ENCODE data around the gene KRT6B.
"Not testable (repeated sequence)": the region's sequence is repeated elsewhere in the genome, so short reads cannot be mapped to it uniquely, and the experiment has no call there.

The KRT6B gene

DNA sequence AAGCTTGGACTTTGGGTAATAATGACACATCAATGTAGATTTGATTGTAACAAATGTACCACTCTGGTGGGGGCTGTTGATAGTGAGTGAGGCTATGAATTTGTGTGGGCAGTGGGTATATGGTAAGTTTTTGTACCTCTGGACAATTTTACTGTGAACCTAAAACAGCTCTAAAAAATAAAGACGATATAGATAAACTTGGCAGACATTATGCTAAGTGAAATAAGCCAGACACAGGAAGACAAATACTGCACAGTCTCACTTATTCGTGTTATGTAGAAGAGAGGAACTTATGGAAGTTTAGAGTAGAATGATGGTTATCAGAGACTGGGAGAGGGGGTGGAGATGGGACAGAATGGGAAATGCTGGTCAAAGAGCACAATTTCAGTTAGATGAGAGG, 13.0 kb upstream of the KRT6B start:
- DNase-seq: no peak

- DNase-seq: no peak
Measured at GRCh38 chr12:52461693-52462092, 9.7 kb upstream of the KRT6B start.

- no peak for DNase-seq
Measured at GRCh38 chr12:52458861-52459260, 6.9 kb upstream of the KRT6B start.

GRCh38 chr12:52455821-52456220, 3.9 kb upstream of the KRT6B start:
- no peak for DNase-seq

GRCh38 chr12:52454411-52455201, 2.7 kb upstream of the KRT6B start:
- no peak for DNase-seq

DNA sequence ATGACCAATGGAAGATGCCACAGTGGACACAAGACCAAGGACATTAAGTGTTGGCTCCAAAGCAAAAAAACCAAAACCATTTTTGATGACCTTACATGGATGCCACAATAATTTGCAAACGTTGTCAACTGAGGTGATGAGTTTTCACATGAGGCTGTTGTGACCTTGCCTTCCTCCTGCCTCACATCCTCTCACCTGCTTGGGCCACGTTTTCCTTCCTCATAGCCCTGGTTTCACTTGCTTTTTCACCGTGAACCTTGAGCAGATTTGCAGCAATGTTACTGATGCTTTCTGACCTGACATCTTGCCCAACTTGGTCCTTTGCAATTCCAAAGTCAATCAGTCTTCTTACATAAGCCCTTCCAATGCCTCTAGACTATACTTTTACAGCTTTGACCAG, 3.7 kb downstream of the KRT6B start:
- DNase-seq: no peak

DNA sequence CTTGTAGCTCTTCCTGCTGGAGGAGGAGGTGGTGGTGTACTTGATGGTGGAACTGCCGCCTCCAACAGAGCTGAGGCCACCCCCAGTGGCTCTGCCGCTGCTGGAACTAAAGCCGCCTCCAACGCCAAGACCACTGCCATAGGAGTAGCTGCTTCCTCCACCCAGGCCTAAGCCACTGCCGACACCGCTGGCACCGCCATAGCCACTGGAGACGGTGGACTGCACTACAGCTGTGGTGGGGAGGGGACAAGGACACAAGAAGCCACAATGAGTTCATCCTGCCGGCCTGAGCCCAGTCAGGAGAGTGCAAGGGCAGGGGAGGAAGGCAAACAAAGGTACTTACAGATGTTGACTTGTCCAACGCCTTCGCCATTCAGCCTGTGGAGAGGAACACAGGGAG, 4.8 kb downstream of the KRT6B start:
- not testable (repeated sequence) for DNase-seq

DNA sequence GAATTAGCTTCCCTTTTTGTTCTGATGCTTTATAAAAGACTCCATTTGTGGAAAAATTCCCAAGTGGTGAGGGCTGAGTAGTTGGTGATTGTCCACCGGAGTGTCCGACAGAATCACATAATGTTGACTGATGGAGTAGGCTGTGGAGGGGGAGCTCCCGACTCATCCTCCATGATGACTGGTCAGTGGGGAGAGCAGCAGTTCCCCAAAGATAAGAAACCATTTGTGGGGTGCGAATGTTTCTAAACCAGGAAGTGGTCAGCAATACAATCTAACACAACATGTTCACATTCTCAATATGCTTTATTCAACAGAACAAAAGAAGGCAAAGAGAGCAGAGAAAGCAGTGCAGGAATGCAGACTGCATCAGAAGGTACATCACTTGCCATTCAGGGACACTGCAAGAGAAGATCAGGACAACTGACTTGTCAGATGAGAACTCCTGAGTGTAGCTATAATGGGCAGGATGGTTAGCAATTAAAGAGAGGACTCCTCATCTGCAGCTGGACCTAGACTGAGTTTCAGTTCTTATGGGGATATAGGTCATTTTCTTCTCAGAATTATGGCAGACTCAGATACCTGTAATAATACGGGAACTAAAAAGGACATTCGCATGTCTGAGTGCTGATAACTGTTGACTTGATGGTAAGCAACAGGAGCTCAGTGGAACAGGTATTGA, 5.4 kb downstream of the KRT6B start:
- DNase-seq: no peak

- DNase-seq: no peak
Measured at GRCh38 chr12:52445876-52446275, 6.1 kb downstream of the KRT6B start.

DNA sequence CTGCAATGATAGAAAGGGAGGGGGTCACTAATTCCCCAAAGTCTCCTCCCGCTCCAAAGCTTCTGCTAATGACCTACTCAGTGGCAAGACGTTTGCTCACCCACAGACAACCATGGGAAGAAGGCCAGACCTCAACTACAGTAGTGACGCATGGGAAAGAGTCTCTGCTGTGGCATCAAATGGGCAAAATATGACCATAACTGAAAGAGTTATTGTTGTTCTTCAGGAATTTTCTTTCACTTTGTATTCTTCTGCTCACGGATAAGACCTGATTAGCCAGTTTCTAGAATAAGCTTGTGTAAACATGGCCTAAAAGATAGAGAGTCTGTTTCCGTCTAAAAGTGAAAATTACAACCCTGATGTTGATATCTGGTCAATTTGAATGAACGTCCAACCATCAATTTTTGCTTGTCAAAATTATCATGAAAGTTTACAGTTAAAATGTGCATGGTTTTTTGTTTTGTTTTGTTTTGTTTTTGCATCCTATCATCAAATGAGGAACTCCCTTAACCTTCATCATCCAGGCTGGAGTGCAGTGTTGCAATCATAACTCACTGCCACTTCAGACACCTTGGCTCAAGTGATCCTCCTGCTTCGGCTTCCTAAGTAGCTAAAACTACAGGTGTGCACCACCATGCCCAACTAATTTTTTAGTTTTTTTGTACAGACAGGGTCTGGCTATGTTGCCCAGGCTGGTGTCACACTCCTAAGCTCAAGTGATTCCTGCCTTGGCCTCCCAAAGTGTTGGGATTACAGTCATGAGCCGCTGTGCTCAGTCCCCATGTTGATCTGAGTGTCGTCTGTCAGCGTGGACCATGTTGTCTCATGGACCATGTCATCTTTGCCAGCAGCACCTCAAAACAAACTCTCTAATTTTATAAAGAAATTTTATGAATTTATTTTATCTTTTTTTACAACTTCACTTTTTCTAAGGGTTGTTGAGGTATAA, 7.0 kb downstream of the KRT6B start:
- no peak for DNase-seq

- DNase-seq: no peak
Measured at GRCh38 chr12:52443966-52444365, 8.0 kb downstream of the KRT6B start.

- no peak for DNase-seq
Measured at GRCh38 chr12:52442600-52443061, 9.3 kb downstream of the KRT6B start.

DNA sequence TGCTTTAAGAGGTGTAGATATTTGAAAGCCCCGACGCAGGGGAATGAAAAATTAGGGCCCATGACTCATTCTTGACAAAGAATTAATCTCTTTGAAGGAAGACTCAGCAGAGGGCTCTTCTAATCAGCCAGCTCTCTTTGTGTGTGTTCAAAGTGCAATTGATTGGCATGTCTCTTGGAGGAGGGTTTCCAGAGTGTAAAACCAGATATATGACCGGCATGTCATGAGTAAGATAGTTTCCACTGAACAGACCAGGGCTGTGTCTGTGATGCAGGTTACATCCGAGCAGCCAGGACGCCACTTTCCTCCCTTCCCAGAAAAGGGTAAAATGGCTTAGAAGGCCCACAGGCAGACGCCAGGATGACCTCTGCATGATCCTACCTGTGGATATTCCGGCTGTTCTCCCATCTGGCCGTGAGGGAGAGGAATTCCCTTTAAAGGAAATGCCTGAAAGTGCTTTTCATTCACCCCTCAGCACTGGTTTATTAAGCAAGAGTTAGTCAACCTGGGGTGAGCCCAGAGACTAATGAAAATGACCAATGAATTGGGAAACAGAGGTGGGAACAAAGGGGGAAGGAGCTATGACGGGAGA, 10.5 kb downstream of the KRT6B start:
- no peak for DNase-seq

- DNase-seq: no peak
Measured at GRCh38 chr12:52440821-52441319, 11.1 kb downstream of the KRT6B start.

DNA sequence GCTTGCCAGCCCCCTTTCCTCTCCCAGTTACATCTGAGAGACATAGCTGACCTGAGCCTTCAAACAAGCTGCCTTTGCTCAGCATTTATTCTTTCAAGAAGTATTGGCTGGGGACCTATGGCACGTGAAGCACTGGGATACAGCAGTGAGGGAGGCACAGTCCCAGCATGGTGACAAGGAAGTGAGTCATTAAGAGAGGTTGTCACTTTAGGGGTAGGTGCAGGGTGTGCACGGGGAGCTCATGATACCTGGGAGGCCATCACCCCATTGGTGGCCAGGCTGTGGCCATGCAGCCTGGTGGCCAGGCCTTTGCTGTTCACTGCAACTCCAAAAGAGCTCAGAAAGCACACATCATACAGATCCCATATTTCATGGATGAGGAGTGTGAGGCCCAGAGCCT, 12.1 kb downstream of the KRT6B start:
- DNase-seq: no peak

DNA sequence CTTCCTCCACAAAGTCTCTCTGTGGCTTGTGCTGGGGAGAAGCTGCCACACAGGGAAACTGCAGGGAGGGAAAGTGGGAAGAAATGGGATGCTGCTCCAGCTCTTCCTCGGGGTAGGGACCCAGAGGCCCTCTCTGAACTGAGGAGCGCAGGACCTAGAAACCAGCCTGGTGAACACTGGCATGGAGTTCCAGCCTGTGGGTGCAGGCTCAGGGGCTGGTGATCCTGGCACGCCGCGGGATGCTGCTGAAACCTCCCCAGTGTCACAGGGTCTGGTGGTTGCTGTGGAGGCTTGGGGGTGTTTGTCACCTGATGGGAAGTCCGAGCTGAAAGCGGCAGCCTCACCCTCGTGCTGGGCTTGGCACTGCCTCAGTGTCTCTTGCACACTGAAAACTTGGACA, 12.5 kb downstream of the KRT6B start:
- no peak for DNase-seq

DNA sequence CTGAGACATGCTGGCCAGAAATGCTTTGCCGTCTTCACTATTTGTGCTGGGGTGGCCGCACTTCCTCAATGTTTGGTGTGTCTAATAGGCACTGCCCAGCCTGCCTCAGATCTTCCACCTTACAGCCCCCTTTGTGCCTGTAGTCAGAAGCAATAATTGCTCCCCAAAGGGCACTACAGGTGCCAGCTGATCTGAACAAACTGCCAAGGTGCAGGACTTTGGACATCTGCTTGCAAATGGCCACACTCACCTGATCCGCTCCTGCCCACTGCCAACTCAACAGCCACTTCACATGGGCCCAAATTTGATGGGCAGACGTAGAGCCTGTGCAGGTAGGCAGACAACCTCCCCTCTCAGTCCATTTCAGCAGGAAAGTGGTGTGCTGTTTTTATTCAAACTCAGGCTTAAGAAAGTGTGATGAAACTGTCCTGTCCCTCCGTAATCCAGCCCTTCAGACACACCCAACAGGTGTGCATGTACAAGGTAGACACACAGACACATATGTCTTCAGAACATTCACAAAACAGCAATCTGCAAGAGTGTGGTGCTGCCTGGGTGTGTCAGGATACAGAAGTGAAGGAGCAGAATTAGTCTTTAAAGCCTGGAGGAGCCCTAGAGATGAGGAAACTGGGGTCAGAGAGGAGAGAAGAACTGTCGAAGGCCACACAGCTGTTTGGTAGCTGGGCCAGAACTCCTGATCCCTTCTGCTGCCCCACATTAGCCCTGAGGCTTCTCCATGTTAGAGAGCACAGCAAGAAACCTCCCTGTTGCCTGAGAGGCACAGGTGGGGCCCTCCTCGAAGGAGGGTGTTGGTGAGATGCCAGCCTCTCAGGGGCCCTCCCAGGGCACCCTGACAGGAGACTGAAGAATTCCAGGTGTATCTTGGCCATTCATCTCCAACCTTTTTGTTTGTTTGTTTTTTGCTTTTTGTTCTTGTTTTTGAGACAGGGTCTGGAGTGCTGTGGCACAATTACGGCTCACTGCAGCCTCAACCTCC, 13.3 kb downstream of the KRT6B start:
- no peak for DNase-seq

DNA sequence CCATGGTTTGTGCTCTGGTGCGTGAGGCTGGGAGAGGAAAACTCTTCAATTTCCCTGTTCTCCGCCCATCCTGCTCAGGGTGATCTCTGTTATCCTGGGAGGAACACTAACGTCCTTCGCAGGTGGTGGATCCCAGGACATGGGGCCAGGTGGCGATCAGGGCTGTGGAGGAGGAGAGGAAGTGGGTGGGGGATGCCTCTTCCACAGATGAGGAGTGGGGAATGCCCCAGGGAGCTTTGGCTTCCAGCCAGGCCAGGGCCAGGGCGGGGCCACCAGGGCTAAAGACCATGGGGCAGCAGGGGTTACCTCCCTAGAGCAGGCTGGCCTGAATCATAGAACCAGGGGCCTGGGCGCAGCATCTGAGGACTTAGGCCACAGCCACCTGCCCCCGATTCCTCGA, 14.4 kb downstream of the KRT6B start:
- DNase-seq: no peak

- no peak for DNase-seq
Measured at GRCh38 chr12:52436828-52437474, 15.0 kb downstream of the KRT6B start.

- no peak for DNase-seq
Measured at GRCh38 chr12:52436000-52436827, 15.7 kb downstream of the KRT6B start.
